GM21526 (cell line): ENCODE data around the gene ZNF618.

Experiments used
- ATAC-seq: cut with Tn5 transposase; IDR thresholded peaks from one replicate; pipeline ENCODE4 v1.9.1; 2021; ENCODE audit warnings: moderate library complexity; ENCODE audit not compliant: unreplicated experiment, low FRiP score

ZNF618 gene

DNA sequence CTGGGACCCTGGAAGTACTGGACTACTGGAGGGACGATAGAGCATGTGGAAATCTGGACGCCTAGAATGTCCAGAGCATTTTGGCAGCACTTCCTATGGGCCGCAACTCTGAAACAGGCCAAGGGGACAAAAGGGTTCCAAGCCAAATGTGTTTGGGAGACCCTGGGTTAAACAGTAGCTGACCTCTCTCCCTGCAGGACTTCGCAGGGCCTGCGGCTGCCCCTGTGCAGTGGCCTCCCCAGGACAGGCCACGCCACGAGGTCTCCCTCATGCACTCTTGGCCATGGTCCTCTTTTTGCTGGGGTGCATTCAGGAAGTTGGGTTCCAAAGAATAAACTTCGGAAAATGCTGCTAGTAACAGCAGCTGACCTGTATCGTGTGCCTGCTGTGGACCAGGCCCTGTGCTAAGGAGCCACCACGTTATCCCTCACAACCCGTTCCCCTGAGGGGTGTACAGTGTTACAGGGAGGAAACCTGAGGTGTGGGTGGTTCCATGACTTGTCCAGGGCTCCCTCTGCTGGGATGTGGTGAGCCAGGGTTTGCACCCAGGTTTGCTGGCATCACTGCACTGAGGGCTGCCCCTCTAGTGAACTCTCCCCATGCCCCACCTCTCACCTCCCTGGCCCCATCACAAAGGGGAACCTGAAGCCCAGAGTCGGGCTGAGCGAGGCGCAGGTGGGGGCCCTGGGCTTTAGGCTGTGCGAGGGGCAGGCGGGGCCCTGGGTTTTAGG is 122.6 kb downstream of the ZNF618 start:
- ATAC-seq = no peak

DNA sequence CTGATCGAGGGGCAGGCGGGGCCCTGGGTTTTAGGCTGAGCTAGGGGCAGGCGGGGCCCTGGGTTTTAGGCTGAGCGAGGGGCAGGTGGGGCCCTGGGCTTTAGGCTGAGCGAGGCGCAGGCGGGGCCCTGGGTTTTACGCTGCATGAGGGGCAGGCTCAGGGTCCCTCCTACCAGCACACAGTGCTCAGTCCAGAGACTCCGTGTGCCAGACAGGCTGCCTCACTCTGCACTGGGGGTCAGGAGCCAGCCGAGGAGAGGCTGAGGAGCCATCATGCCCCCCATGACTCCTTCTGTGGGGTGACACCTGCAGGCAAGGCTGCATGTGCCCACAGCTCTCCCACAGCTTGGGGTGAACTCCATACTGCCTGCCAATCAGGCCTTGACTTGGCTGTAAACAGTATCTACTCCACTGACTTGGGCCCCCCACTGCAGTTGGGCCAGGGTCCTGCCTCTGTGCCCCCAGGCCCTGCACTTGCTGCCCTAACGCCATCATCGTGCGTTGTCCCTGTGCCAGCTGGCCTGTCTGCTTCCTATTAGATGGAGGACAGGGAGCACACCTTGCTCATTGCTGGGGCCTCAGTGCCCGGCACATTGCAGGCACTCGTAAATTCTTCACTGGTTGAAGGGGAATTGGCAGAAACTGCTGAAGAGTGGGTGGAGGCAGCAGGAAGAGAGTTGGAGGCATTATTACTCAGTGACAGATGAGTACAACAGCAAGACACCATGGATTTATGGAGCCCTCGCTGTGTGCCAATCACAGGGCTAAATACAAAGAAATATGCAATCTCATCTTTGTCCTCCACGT is 123.3 kb downstream of the ZNF618 start:
- ATAC-seq = no peak

DNA sequence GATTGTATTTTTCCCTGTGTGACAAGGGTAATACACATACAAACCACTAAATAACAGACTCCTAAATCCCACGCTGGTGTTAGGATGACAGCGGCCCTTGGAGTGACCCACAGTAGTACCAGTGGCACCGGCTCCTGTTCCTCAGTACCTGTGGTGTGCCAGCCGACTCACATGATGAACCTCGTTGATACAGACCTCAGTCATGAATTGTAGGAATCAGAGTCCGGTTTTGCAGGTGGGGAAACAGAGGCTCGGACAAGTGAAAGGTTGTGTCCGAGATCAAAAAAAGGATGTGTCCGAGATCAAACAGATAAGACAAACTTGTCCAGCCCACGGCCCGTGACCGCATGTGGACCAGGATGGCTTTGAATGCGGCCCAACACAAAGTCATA is 124.0 kb downstream of the ZNF618 start:
- ATAC-seq = no peak

DNA sequence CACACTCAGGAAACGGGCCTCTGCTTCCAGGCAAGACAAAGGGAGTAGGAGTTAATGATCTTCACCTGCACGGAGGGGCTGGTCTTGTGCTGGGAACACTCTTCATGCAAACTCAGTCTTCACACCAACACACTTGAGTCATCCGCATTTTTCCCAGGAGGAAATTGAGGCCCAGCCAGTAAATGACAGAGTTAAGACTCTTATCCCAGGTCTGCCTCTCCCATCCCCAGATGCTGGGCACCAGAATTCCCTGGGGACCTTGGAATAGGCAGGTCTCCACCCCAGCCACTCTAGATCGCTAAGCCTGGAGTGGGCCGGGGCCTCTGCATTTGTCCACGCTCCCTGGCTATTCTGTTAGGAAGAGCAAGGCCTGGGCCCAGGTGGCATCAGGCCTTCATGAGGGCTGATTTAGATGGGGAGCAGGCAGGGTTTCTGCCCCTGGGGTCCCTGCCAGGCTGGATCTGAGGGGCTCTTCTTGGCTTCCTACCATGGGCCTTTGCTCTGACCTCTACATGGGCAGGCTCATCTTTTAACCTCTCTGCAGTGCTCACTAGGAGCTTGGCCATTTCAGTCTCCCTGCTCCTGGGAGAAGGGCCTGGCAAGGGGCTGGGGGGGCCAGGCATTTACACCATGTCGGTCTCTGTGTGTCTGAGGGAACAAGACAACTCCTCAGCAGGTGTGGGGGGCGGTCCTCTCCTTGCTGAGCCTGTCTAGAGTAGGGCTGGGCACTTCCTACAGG is 124.7 kb downstream of the ZNF618 start:
- ATAC-seq = no peak

DNA sequence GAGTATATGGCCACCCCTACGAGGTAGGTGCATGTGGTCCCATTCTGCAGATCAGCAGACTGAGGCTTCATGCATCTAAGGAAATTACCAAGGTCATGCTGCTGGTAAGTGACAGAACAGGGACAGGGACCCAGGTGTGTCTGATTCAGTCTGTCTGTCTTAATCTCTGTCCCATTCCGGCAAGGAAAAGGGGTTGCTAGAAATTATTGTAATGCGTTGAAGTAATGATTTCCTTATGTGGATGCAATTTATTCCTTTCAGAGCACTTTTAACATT is 125.2 kb downstream of the ZNF618 start:
- no peak for ATAC-seq

DNA sequence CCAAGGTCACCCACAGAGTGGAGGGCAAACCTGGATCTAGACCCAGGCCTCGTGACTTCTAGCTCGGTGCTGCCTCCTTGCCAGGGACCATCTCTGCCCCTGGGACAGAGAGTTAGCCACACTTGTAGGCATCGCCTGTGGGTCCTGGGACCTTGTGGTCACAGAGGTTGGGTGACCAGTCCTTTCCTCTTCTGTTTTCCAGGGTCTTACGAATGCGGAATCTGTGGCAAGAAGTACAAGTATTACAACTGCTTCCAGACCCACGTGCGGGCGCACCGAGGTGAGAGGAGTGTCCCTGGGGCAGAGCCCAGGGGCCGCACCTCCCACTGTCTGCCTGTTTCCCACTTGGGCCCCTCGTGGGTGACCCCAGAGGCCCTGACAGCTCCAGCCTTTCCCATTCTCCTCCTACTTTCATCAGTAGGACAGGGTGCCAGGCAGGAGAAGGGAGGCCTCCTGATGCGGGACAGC is 125.7 kb downstream of the ZNF618 start:
- no peak for ATAC-seq

DNA sequence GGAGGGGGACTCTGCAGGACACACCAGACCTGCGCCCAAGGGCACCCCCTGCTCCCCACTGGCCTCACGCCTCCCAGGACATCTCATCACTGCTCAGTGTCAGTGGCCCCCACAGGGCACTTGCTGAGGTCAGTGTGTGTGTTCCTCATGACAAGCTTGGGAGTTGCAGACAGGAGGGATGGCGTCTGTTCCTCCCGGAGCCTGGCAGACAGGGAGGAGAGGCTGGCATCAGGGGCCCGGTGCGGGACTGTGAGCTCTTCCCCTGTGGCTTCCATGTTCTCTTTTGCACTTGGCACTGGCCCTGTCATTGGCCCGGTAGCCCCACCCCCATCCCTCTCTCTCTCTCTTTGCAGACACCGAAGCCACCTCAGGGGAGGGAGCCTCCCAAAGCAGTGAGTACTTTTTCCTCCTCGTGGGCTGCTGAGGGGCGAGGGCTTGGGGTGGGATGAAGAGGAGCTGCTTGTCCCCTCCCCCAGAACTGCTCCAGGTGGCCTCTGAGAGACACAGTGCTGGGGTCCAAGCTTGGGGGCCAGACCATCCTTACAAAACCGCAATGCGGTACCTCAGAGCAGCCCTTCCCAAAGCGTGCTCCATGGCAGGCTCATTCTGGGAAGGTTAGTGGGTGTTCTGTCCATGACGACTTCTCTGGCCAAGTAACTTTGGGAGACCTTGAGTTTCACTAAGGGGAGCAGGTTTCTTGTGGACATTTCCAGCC is 126.3 kb downstream of the ZNF618 start:
- ATAC-seq = no peak

DNA sequence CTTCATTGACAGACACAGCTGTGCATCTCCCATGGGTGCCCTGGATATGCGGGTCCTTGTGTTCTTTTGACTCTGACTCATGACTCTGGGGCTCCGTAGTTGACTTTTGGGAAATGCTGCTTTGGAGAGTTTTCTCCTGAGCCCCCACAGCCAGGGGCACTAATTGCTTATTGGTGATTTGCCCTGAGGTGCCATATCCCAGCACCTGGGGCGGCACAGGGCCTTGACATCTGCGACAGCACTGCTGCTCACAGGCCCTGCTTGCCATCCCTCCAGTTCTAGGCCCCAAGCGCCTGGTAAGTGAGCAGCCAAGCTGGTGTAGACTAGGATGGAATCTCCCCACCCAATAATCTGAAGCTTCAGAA is 126.9 kb downstream of the ZNF618 start:
- ATAC-seq = no peak

DNA sequence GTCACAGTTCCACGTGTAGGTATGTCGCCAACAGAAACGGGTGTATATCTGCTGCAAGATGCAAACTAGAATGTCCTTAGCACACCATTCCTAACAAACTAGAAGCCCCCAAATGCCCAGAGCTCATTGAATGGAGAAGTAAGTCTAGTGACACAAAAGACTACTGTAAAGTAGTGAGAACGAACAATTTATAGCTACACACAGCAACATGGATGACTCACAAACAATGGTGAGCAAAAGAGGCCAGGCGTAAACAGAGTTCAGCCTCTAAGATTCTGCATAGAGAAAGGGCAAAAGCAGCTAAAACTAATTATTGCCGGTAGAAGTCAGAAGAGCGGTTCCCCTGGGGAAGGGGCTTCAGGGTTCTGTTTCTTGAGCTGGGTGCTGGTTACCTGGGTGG is 127.2 kb downstream of the ZNF618 start:
- ATAC-seq = no peak

DNA sequence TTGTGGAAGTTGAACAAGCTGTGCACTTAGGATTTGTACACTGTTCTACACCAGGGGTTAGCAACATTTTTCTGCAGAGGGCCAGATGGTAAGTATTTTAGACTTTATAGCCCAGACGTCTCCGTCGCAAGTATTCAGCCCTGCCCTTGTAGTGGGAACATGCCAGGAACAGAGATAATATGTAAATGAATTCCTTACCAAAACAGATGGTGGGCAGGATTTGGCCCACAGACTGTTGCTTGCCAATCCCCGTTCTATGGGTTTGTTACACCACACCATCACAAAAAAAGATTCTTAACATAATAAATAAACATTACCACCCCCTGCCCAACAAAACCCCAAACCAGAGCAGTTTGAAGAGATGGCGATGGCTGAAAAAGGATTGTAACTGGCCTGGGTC is 127.6 kb downstream of the ZNF618 start:
- ATAC-seq = no peak

DNA sequence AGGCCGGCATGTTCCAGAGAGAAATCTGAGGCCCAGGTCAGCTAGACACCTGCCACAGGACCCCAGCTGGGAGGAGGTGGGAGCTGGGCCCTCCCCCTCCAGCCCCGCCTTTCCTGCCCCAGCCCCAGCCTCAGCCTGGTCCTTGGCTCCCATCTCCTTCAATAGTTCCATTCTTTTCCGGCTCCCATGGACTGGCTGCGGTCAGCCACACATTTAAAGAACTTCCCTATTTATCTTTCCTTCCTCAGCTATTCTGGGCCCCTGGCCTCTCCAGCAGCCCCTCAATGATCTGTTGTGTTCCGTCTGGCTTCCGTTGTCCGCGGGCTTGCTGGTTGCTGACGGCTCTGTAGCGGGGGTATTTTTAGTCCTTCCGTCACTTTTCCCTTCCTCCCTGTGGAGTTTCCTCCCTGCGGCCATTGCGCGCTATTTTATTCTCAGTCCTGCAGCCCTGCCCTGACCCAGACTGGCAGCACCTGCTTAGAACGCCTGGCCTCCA is 128.2 kb downstream of the ZNF618 start:
- ATAC-seq = no peak

DNA sequence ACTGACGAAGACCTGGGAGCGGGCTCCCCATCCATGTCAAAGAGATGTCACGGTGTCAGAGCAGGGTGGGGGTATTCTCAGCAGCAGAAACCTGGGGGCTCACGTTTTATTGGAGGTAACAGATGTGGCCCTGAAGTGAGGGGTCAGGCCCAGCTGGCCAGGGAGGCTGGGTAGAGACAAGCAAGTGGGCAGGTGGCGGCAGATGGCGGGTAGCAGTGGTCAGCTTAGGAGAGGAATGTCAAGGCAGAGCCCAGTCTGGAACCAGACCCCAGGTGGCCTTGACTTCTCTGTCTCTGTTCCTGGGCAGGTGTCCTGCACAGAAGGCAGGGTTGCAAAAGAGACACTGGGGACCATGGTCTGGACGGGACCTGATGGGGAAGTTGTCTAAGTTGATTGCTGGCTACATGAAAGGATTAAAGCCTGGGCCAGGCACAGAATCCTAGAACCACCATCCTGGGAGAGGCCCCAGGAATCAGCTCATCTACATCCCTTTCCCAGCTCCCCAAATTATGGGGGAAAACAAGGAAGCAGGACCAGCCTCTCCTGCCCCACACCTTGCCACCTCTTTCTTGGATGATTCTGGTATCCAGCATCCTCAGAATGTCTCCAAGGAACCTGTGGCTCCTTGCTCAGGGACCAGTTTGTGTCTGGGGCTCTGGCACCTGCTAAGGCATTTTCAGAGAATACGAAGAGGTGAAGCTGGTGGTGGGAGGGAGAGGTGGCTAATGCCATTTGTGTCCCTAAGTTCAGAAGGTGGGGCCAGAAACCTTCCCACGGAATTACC is 129.5 kb downstream of the ZNF618 start:
- ATAC-seq = no peak

DNA sequence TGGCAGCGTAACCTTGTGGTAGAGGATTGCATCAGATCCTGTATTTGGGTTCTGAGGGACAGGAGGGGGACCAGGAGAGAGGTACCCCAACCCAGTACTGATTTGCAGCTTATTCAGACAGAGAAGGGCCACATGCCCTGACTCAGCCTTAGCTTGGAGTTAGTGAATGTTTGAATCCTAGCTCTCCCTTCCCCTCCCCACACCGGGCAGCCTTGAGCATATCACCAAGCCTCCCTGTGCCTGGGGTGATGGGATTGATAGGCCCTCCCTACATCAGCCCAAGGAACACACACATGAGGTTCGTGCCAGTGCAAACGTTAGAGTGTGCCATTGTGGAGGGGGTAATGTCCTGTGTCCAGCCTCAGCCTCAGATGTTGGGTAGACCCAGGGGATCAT is 130.0 kb downstream of the ZNF618 start:
- no peak for ATAC-seq

DNA sequence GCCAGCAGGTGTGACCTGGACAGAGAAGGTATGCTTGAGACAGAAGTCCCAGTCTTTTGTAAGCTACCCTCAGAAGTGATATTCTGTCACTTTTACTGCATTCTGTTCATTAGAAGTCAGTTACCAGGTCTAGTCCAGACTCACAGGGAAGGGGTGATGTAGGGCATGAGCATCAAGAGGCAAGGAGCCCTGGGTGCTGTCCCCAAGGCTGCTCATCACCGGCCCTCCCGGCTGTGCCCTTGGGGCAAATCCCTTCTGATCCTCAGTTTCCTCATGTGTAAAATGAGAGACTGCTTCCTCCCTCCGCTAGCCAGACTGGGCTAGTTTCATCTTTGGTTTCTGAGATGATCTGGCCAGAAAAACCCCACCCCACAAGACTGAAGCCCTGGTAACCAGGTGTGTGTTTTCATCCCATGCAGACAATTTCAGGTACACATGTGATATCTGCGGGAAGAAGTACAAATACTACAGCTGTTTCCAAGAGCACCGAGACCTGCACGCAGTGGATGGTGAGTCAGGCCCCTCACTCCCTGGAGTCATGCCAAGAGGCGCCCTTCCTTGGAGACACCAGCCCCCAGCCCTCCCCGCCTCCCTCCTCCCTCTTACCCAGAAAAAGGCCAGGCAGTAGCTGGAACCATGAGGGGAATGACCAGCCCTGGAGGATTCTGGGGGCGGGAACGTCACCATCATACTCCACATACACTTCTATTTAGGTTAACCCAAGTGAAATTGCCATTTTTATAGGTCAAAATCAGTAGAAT is 131.0 kb downstream of the ZNF618 start:
- ATAC-seq = no peak

DNA sequence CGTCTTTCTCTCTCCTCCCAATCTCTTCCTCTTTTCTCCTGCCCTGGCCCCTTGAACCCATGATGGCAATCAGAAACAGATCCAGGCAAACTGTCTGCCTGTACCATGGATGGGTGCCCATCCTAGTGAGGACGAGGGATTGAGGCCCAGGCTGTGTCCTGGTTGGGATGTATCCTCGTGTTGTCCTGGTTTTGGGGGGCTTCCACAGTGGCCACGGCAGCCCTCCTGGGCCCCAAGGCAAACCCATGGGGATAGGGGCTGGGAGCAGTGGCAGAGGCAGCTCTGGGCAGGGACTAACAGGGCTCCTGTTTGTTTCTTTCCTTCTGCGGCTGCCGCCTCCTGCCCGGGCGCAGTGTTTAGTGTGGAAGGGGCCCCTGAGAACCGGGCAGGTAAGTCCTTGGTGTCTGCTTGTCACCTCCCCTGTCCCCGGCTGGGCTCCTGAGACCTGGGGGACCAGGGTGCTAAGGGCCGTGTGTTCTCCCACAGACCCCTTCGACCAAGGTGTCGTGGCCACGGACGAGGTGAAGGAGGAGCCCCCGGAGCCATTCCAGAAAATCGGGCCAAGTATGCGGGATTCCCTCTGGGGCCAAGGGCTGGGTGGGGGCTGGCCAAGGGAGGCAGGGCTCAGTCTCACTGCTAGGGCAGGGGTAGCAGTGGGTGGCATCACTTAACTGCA is 132.0 kb downstream of the ZNF618 start:
- ATAC-seq = no peak

DNA sequence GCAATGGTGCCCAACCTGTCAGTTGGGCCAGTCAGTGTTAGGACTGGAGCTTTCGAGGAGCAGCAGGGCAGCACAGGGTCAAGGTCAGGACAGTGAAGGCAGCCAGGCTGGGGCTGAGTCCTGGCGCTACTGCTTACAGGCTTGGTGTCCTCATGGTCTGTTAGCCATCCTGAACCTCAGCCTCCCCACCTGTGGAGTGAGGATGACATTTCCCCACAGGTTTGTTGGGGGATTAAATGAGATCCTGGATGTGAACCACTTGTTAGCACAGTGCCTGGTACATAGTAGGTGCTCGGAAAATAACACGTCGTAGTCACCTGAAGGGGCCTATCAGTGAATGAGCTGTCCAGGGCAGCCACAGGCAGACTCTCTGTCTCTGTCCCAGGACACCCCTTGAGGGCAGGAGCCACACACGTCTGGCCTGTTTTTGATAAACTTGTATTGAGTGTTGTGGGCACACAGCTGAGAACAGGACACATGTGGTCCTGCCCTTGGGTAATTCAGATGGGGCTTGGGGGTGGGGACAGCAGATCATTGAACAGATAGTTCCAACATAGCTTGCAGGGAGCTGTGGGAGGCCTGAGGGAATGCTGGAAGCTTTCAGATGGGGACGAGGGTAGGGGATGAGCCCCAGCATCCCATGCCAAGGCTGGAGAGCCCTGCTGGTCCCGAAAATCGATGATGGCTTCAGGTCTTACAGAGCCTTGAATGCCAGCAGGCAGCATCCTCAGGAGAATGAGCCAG is 132.7 kb downstream of the ZNF618 start:
- ATAC-seq = no peak

DNA sequence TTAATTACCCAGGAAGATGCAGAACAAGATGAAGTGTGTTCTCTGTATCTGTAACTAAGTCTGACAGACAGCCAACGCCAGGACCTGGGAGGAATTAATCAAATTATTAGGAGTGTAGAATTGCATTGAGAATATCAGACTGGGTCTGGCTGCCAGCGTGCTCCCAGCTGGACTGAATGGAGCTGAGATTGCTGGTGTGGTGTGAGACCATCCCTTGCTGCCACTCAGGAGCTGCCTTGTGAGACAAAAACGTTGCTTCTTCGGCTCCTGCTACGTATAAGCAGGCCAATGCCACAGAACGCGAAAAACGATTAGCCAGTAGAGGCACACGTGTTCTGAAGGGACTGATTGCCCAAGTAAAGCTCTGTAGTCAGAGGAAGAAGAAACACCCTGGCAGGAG is 135.2 kb downstream of the ZNF618 start:
- no peak for ATAC-seq

DNA sequence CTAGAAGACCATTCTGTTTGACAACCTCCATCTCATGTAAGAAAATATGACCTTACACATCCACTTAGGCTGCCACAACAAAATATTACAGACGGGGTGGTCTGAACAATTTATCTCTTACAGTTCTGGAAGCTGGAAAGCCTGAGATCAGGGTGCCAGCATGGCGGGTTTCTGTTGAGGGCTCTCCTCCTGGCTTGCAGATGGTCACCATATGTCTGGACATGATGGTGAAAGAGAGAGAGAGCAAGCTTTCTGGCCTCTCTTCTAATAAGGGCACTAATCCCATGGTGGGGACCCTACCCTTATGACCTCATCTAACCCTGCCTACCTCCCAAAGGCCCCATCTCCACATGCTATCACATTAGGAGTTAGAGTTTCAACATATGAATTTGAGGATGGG is 136.0 kb downstream of the ZNF618 start:
- ATAC-seq = no peak
